GM18520 (cell line): ENCODE measurements around the gene RRP1.
"Not testable (repeated sequence)": the region's sequence is repeated elsewhere in the genome, so short reads cannot be mapped to it uniquely, and the experiment has no call there.

Experiments used
- ATAC-seq: cut with Tn5 transposase; IDR thresholded peaks from one replicate; pipeline ENCODE4 v1.9.1; 2021; ENCODE audit not compliant: unreplicated experiment

Gene RRP1

DNA sequence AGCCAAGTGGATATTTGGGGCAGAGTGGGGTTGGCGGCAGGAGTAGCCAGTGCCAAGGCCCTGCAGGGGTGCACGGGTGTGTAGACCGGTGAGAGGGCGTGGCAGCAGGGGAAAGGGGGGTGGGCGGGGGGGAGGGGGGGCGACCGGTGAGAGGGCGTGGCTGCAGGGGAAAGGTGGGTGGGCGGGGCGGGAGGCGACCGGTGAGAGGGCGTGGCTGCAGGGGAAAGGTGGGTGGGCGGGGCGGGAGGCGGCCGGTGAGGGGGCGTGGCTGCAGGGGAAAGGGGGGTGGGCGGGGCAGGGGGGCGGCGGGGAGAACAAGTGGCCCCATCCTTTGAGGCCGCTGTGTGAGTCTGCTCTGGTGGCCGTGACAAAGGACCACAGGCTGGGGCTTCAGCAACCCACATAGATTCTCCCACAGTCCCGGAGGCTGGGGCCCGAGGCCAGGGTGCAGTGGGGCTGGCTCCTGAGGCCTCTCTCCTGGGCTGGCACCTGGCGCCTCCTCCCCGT, 25.8 kb downstream of the RRP1 start:
- no peak for ATAC-seq

GRCh38 chr21:43815991-43816390, 26.6 kb downstream of the RRP1 start:
- ATAC-seq, result no peak

DNA sequence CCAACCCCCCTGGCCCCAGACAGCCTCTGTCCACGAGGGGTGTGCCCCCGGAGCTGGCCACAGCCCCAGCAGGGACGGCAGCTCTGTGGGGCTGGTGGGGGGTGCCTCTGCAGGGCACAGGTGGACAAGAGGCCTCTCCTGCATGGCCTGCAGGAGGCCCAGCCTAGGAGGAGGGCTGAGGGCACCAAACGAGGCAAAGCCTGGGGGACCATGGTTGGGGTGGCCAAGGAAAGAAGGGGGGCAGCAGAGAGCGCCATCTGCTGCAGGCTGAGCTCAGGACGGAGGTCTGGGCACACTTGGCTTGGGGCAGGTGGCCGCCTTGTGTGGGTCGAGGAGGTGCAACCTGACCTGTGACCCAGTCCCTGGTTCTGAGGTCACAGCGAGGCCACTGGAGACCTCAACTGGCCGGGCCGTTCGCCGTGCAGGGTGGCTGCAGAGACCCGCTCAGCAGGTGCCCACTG, 27.3 kb downstream of the RRP1 start:
- no peak for ATAC-seq

- ATAC-seq, result no peak
Observed at GRCh38 chr21:43817157-43818086, 28.0 kb downstream of the RRP1 start.

GRCh38 chr21:43818685-43819084, 29.3 kb downstream of the RRP1 start:
- ATAC-seq, result no peak

DNA sequence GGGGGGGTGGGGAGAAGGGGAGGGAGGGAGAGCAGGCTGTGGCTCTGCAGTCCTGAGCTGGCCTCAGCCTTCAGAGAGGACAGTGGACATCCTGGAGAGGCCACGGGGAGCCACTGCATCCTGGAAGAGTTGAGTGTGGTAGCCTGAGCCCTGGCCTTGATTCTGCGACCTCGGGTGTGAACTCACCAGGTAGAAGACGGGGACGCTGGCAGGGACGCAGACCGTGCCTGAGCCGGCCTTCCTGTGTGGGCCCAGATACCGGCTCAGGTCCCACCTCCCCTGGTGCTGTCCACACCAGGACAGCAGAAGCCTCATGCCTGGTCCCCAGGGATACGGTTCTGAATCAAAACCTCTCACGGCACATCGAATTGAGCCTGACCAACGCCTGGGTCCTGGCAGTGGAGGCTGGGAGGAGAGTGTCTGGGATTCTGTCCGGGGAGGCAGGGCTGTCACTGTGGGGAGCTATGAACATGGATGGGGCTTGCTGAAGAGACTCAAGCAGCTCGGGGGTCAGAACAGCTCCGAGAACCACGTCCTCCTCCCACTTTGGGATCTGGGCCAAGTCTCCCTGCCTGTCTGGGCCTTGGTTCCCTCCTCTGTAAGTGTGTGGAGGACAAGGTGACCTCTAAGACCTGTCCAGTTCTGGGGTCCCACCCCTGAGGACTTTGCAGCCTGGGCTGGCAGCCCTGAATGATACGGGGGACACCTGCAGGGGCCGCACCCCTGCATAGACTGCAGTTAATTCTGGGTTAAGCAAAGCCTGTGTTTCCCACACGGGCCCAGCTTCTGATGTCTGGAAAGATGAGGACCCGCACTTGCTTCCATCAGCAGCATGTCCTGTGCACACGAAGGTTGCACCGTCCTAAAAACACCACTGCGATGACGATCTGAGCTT, 30.4 kb downstream of the RRP1 start:
- ATAC-seq, result no peak

DNA sequence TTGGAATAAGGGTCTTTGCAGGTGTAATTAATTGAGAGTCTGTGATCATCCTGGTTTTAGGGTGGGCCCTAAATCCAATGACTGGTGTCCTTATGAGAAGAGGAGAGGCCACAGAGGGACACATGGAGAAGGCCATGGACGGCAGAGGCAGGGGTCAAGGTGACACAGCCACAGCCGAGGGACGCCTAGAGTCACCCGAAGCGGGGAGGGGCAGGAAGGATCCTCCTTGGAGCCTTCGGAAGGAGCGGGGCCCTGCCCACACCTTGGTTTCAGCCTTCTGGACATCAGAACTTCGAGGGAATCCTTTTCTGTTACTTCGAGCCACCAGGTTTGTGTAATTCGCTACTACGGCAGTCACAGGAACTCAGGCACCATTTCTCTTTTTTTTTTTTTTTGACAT, 31.1 kb downstream of the RRP1 start:
- ATAC-seq, result no peak

DNA sequence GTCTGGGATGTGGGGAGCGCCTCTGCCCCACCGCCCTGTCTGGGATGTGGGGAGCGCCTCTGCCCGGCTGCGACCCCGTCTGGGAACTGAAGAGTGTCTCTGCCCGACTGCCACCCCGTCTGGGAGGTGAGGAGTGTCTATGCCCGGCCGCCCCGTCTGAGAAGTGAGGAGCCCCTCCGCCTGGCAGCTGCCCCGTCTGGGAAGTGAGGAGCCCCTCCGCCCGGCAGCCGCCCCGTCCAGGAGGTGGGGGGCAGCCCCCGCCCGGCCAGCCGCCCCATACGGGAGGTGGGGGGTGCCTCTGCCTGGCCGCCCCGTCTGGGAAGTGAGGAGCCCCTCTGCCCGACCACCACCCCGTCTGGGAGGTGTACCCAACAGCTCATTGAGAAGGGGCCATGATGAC, 32.8 kb downstream of the RRP1 start:
- not testable (repeated sequence) for ATAC-seq

GRCh38 chr21:43822741-43823140, 33.4 kb downstream of the RRP1 start:
- not testable (repeated sequence) for ATAC-seq

DNA sequence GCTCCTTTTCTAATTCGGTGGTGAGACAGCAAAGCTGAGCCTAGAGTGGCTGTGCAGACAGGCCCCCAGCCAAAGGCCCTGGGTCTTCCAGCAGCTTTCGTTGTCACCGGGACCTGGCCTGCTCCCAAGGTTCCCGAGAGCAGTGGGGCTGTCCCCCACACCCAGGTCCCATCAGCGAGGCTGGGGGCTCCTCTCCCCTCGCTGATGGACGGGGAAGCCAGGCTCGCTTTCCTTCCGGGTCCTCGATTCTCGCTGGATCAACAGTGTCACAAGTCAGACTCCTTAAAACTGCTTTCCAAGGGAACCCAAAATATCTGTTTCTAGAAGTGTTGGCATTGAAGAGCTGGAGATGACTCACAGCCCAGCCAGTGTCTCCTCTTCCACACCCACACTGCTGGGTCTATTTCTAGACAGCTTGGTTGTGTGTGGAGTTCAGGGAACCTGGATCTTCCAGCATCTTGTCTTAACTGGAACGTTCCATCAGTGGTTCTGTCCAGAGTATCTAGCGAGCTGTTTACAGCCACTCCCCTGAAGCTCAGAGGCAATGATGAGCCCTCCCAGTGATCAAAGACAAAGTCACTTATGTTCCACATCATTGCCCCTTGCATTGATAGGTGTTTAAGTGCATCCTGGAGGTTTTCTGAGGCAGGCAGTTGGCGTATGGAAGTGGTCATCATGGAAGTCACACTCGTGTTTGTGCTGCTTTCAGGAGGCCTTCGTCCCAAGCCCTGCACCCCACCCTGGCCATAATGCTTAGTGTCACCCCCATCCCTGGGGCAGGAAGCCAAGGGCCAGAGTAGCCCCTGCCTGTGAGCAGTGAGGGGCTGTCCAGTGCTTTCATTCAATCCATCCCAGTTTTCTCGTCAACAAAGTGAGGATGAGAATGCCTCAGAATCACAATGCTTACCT, 35.2 kb downstream of the RRP1 start:
- no peak for ATAC-seq

DNA sequence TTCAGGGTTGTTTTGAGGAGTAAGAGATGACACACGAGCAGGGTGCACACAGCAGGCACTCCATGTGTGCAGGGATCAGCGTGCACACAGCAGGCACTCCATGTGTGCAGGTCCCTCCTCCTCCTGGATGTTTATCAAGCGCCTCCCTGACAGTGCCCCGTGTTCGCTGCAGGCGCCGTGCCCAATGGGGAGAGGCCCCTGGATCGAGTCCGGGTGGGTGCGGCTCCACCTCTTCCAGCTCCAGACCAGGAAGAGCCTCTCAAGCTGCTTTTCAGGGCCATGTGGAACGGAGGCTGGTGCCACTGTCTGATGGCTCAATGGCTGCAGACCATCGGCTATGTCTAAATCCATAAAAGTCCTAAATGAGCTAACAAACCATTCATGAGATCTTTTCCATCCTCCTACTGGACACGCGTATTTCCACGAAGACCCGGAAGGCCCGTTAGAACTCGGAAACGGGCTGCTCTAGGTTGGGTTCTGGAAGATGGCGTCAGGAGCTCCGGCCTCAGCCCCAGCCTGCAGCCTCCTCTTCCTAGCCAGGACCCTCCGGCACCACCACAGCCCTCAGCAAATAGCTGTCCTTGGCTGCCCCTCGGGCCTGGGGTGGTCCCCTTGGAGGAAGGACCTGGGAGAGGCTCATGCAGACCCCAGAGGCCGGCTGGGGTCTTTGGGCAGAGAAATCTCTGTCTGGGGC, 36.0 kb downstream of the RRP1 start:
- no peak for ATAC-seq

DNA sequence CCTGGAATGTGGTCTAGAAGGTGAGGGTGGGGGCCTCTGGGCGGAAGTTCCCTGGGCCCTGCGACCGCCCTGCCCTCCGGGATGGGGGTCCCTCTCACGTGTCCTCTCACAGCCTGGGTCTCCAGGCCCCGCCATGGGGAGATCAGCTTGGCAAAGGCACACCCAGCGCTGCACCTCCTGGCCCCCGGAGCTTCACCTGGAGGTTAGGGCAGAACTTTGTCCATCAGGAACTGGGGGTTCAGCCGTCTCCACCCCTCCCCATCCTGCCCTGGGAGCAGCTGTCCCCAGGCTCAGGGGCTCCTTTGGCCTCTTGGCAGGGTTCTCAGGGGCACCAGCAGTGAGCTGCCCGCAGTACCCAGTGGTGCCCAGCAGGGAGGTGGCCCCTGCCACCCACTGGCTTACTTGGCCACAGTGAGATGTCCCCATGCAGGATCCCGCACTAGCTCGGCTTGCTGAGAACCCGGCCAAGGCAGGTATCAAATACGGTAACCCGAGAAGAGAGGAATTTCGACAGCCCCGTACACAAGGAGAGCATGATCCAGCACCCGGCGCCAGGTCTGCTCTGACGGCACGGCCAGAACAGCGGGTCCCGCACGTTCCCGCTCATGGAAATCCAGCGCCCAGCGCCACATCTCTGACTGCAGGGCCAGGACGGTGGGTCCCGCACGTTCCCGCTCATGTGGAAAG, 36.7 kb downstream of the RRP1 start:
- no peak for ATAC-seq

- ATAC-seq, result no peak
Observed at GRCh38 chr21:43826623-43826974, 37.2 kb downstream of the RRP1 start.

- ATAC-seq, result no peak
Observed at GRCh38 chr21:43827015-43827611, 37.7 kb downstream of the RRP1 start.

- ATAC-seq, result no peak
Observed at GRCh38 chr21:43829161-43829560, 39.8 kb downstream of the RRP1 start.

- no peak for ATAC-seq
Observed at GRCh38 chr21:43829575-43830119, 40.3 kb downstream of the RRP1 start.

- ATAC-seq, result no peak
Observed at GRCh38 chr21:43832158-43832550, 42.8 kb downstream of the RRP1 start.

GRCh38 chr21:43832648-43833047, 43.3 kb downstream of the RRP1 start:
- no peak for ATAC-seq
